Measurements from ENCODE around the gene DMBT1.

DMBT1 gene

DNA sequence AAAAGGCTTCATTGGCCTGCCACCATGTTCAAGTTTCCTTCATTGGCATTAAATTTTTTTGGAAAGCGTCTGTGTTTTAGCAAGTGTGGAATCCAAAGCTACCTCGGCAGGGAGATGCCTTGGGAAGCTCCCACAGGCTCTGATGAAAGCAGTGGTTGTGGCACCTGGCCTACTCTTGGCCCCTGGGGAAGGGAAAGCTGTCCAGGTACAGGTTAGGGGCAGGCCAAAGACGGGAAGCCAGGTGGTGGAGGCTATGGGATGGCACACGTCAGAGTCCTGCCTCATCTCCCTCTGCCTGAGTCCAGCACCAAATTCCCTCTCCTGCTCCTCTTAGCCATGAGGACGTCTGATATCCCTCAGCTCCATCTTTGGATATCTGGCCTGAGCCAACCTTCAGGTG is 89.3 kb downstream of the DMBT1 start:
- no peak for DNase-seq

- DNase-seq: no peak
Measured at GRCh38 chr10:122650331-122650730, 89.8 kb downstream of the DMBT1 start.

DNA sequence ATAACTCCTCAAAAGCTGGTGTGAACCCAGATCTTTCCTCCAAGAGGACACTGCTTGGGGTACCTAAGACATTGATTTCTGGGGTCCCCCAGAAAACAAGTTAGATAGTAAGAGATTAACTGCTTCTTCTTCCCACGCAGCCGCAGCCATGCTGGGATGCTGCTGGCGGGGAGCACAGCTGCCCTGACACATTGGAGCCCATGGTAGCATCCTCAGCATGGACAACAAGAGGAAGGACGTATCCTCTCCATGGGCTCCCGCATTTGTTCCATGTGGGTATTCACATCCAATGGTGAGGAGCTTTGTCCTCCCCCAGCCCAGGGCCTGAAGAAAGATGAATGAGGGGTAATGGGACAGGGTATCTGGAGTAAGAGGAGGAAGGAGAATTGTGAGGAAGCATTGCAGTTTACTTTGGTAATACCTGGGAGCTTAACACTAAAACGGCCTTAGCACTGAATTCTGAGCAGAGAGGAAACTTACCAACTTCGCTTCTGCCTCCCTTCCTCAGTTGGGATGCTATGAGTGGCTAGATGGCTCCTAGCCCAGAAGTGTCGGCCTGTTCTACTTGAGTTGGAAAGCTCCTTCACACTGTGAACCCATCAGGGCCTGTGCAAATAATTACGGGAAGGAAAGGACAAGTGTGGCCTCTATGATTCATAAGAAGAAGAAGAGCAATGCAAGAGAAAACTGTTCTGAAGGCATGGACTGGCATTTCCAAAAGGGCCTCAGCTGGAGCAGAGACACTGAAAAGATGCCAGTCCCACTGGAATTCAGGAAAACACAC is 95.2 kb downstream of the DMBT1 start:
- DNase-seq: no peak

DNA sequence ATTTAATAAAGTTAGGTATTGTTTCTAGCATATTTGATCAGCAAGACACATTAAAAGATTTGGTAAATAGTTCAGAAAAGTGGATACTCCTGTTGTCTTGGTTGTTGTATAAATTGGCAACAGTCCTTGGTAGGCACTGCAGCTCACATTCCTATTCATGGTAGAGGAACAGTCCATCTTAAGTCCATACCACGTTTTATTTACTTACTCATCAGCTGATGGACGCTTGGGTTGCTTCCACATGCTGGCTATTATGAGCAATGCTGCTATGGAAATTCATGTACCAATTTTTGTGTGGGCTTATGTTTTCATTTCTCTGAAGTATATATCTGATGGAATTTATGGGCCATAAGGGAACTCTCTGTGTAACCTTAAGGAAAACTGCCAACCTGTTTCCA is 95.8 kb downstream of the DMBT1 start:
- DNase-seq: no peak

- DNase-seq: no peak
Measured at GRCh38 chr10:122656741-122657140, 96.2 kb downstream of the DMBT1 start.

GRCh38 chr10:122657255-122657654 is 96.7 kb downstream of the DMBT1 start:
- no peak for DNase-seq

DNA sequence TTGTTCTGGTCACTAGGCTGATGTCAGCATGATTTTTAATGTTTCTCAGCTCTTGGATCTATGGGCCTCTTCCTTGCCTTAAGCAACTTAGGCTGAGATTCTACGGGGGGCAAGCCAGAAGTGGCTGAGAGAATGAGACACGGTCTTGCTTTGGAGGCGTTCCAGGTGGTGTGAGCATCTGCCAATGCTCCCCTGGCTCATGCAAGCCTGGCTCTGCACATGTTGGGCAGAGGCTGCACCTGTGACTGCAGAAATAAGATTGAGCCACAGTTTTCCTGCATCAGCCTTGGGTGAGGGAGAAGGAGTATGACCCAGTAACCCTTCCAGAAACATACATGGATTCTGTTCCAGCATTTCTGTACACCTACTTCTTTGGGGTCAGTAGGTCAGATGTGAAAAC is 97.2 kb downstream of the DMBT1 start:
- DNase-seq: no peak

GRCh38 chr10:122658356-122659049 is 97.9 kb downstream of the DMBT1 start:
- no peak for DNase-seq

DNA sequence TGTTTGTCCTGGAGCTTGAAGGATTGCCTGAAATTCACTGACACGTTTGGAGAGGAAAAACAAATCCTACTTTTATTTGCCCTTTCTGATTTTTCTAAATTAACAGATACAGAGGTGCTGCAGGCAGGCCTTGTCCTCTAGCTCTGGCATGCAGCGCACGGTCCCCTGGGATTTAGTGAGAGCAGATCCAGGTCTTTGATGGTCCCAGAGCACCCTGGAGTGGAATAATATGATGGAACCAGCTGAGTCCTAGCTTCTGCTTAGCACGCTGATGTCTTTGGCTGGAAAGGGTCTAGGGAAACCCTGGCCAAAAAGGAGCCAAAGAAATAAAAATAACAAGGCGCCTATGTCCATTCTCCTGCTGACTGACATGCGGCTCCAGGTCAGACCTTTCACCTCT is 98.6 kb downstream of the DMBT1 start:
- no peak for DNase-seq

GRCh38 chr10:122659651-122660050 is 99.1 kb downstream of the DMBT1 start:
- no peak for DNase-seq

DNA sequence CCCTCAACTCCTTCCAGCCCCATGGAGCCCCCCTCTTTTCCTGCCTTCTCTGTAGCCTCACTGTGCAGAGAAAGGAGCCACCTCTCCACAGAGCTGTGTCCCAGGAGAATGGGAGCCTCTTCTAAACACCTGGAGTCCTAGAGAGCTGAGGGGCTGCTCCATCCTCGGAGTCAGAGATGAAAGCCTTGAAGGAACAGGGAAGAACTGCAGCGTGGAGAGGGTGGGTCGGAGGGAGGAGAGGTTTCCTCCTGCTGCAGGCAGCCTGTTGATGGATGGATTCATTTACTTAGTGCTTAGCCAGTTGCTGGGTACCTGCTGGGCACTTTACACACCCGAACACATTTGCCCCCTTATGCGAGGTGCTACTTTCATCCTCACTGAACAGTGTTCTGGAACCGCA is 100.1 kb downstream of the DMBT1 start:
- no peak for DNase-seq

DNA sequence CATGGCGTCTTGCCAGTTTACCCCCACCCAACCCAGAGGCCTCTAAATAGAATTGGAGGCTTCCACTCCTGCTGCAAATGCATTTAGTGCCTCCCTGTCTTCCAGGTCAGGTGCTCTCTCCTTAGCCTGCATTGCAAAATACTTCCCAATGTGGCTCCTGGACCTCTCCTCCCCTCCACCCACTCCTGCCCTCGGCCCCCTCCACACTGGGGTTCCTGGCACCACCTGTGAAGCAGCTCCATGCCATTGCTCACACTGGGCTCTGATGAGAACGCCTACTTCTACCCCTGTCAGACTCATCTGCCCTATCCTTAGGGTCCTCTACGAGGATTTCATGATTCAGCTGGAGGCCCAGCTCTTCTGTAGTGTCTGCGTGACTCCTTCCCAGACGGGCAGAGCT is 101.7 kb downstream of the DMBT1 start:
- DNase-seq: no peak

DNA sequence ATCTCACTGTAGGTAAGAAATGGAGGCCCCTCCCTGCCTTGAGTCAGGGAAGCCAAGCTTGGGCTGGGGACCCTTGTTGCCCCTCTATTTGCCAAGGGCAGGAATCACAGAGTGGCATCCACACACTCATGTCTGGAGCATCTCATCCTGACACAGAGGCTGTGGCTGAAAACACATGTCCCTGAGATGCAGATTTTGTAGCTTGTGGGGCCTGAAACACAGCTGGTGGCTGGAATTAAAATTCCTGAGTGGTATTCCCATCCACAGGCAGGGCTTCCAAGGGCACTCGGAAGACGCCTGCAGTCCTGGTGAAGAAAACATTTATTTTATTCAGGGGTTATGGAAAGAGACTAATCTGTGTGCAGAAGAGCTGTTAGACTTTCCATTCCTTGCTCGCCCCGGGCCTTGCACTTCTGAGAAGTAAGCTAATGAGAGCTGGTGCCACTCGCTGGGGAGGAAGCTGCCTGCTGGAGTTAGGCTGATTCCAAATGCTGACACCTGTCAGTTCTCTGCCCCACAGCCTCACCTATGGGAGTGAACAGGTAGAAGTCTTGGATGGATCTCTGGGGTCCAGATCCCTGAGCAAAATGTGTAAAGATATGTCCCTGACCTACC is 103.1 kb downstream of the DMBT1 start:
- DNase-seq: no peak

GRCh38 chr10:122664501-122664900 is 103.9 kb downstream of the DMBT1 start:
- DNase-seq: no peak

GRCh38 chr10:122665329-122665860 is 104.8 kb downstream of the DMBT1 start:
- no peak for DNase-seq

DNA sequence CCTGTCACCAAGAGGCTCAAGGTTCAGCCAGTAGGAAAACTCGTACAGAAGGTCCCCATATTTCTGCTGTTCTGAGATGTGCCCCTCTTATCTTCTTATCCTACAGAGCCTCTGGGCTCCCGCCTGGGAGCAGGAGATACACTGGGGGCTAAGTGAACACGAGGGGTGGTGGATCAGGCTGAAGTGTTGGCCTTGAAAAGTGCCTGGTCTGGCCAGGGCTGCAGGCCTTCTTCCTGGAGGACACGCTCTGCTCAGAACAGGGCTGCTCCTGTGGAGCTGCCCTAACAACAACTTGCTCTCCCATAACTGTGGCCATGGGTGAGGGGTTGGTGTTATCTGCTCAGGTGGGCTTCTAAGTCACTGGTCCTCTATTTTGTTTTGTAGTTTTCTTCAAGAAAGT is 105.4 kb downstream of the DMBT1 start:
- DNase-seq: no peak

GRCh38 chr10:122669045-122669444 is 108.5 kb downstream of the DMBT1 start:
- DNase-seq: no peak

DNA sequence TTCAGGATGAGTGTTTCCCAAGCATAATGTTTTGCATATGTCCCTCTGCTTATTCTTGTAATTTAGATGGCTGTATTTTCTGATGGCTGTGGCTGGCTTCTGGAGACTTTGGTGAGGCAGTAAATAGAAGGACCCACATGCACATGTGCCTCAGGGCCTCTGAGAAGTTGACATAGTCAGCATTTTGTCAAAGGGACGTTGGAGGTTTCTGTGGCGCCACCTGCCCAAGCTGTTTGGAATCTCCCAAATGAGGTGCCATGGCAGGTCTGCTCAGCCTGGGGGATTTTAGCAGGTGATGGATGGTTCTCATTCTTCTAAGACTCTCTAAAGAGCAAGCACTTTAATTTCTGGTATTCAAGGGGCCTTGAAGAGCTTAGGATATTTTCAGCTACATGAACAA is 109.3 kb downstream of the DMBT1 start:
- no peak for DNase-seq

GRCh38 chr10:122671355-122671754 is 110.8 kb downstream of the DMBT1 start:
- DNase-seq: no peak

DNA sequence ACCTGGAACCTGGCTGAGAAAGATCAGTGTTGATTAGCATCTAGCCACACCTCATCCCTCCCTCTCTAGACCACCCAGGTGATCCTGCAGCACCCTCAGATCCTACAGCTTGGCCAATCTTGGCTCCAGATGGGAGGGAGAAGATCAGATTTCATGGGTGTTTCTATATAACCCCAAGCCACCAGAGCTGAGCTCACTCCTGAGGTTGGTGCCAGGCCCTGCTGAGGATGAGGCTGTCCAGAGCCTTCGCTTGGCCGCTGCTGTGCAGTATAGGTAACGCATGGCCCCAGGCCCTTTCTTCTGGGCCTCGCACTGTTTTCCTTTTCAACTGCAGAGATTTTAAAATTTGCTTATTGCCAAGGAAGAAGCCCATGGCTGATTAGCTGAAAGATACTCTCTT is 112.1 kb downstream of the DMBT1 start:
- no peak for DNase-seq

GRCh38 chr10:122673269-122673668 is 112.7 kb downstream of the DMBT1 start:
- no peak for DNase-seq

DNA sequence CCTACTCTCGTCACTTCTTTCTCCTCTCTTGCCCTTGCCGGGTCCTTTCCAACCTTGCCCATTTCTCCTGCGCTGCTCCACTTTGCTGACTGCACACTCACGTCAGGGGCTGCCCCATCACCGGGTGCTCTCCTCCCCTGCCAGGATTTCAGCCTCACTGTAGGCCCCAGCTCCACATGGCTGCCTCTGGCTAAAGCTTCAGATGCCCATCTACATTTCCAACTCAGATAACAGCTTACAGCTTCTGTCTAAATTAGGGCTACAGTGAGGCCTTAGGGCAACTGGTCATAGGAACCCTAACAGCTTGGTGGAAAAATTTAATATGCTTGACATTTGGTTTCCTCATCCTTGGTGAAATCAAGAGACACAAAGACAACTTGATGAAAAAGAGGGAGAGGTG is 113.2 kb downstream of the DMBT1 start:
- no peak for DNase-seq

- no peak for DNase-seq
Measured at GRCh38 chr10:122674781-122675180, 114.2 kb downstream of the DMBT1 start.

GRCh38 chr10:122675278-122675677 is 114.7 kb downstream of the DMBT1 start:
- DNase-seq: no peak

Data from inflammatory macrophage (primary cell).